Right lobe of liver (tissue), 6 donors: ENCODE data around the gene DPAGT1. TPM values are rescaled to one million over a fixed set of nuclear protein-coding genes. Genes with fewer than 3 reads are reported as not detected.

Experiments used
- ATAC-seq, 4 donors: fragments of 200-7000 bp; cut with Tn5 transposase; one replicate each; pipeline ENCODE4 v1.9.1; 2020; ENCODE audit warnings: mild to moderate bottlenecking in 4 of 4, moderate library complexity in 4 of 4
- DNase-seq, 3 donors: peaks; one replicate each; pipeline ENCODE4 v3.0.0-alpha.2; 2020
- H3K27ac ChIP-seq, 3 donors: fragments of 200-600 bp; one replicate each; pipeline ENCODE4 v1.8.0; 2022
- H3K27me3 ChIP-seq, 2 donors: fragments of 200-600 bp; one replicate each; pipeline ENCODE4 v1.8.0; 2022
- H3K36me3 ChIP-seq, 4 donors: fragments of 200-600 bp; sonication (generic) in 1 of 4; one replicate each; pipeline versions ENCODE4 v1.5.1 to v1.8.0; 2017 to 2022; ENCODE audit warnings: control low read depth in 1 of 4
- H3K4me1 ChIP-seq, 4 donors: fragments of 200-600 bp; sonication (generic) in 1 of 4; one replicate each; pipeline versions ENCODE4 v1.5.1 to v1.8.0; 2017 to 2022; ENCODE audit warnings: control low read depth in 1 of 4
- H3K4me3 ChIP-seq, 3 donors: fragments of 200-600 bp; one replicate each; pipeline ENCODE4 v1.8.0; 2022
- H3K9me3 ChIP-seq, 4 donors: fragments of 200-600 bp; sonication (generic) in 1 of 4; one replicate each; pipeline versions ENCODE4 v1.5.1 to v1.8.0; 2017 to 2022; ENCODE audit warnings: control low read depth in 1 of 4
- POLR2A ChIP-seq: fragments of 450-650 bp; IDR thresholded peaks from one replicate; pipeline ENCODE4 v1.6.1; 2017; ENCODE audit warnings: antibody characterized with exemption, mild to moderate bottlenecking
- WGBS: methylation state at CpG from one replicate; pipeline ENCODE4 v1.1.6; 2018; ENCODE audit warnings: low coverage, low lambda C conversion rate; ENCODE audit not compliant: insufficient coverage; ENCODE audit errors: missing lambda C conversion rate; 5-methylcytosine and 5-hydroxymethylcytosine counted together
- intact Hi-C, 2 donors: fragments of 100-400 bp; cut with DNase I; formaldehyde crosslinking; loops; one replicate each; pipeline versions ENCODE4 v1.11.2 to v1.14.1; 2022
- total RNA-seq, 6 experiments: library from RNA; depleted of rRNA in 2 of 6; stranded (reverse); fragments of >200 nt in 2 of 6; fragmentation: NEBNext Ultra II Directional in 3 of 6; extraction: Animal tissue kit (Norgen Biotek cat#: 25700) in 3 of 6; gene quantifications; one replicate each; pipeline versions ENCODE4 v1.1.0 to v1.2.4, GENCODE V29; 2016 to 2023
- TF ChIP-seq, protein P1 (sequence below), 4 donors: fragments of 200-600 bp in 3 of 4; fragments of 450-650 bp in 1 of 4; IDR thresholded peaks; one replicate each; pipeline versions ENCODE4 v1.5.1 to v1.8.0; 2016 to 2022; ENCODE audit warnings: antibody characterized with exemption in 4 of 4, mild to moderate bottlenecking in 2 of 4
- donor health status: DM: no; HTN: yes; CAD: no.
- donor health status: DM: no; HTN: no; CAD: no.
- donor health status: DM: no; HTN: no; CAD: no.
- donor health status: DM: no; HTN: yes; CAD: no.
- donor health status: DM: no; HTN: yes; CAD: no.

DPAGT1 gene
- total RNA-seq, 6 experiments from 2014 or later: 29.8 to 55.5 (median 41.6) TPM

DNA sequence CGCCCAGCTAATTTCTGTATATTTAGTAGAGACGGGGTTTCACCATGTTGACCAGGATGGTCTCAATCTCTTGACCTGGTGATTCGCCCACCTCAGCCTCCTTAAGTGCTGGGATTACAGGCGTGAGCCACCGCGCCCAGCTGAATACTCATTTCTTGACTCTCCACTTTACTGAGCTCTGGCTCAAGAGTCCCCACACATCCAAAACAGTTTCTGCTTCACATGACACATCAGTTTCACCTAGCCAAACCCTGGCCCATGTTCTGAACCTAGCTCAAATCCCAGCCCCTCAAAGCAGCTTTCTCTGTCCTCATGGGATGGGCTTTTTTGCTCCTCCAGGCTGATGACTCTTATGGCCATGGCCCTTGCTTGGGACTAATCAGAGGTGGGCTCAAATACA lies 54.4 kb downstream of the DPAGT1 start:
- Histone ChIP-seq H3K9me3 (no peaks in the 10 kb centered on the region), H3K27me3 (no peaks in the 10 kb centered on the region), H3K36me3 (peaks cover 11 to 74% (median 46%) of the 10 kb centered on the region in 4 donors), H3K4me1 (no peaks in the 10 kb centered on the region), H3K4me3 (no peak overlapping the region), H3K27ac (no peak overlapping the region)
- TF ChIP-seq, protein P1, sequence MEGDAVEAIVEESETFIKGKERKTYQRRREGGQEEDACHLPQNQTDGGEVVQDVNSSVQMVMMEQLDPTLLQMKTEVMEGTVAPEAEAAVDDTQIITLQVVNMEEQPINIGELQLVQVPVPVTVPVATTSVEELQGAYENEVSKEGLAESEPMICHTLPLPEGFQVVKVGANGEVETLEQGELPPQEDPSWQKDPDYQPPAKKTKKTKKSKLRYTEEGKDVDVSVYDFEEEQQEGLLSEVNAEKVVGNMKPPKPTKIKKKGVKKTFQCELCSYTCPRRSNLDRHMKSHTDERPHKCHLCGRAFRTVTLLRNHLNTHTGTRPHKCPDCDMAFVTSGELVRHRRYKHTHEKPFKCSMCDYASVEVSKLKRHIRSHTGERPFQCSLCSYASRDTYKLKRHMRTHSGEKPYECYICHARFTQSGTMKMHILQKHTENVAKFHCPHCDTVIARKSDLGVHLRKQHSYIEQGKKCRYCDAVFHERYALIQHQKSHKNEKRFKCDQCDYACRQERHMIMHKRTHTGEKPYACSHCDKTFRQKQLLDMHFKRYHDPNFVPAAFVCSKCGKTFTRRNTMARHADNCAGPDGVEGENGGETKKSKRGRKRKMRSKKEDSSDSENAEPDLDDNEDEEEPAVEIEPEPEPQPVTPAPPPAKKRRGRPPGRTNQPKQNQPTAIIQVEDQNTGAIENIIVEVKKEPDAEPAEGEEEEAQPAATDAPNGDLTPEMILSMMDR (IDR thresholded peaks at IDR 0.05): no peak
- TF ChIP-seq POLR2A: no peak
- WGBS: 82% methylated on average over 5 of the region's 6 CpGs
- intact Hi-C loops: no loop called here
- DNase-seq (no peak), ATAC-seq (no peak)

Other genes with a start within 250 kb of the DPAGT1 start
- gene CXCR5, start 218.0 kb downstream of the DPAGT1 start, total RNA-seq: under 1 TPM in 2 of 6 experiments, not detected in 4; 0.07 TPM
- 10 to 100 TPM; 10.2 to 22.5 (median 19.8) TPM for gene BCL9L, start 175.9 kb downstream of the DPAGT1 start, total RNA-seq
- gene UPK2, start 145.6 kb downstream of the DPAGT1 start, total RNA-seq: not detected
- not detected for gene FOXR1, start 130.1 kb downstream of the DPAGT1 start, total RNA-seq
- 10 to 100 TPM; 11.5 to 16.7 (median 13.0) TPM for gene CENATAC, start 103.7 kb downstream of the DPAGT1 start, total RNA-seq
- gene RPS25, start 83.5 kb downstream of the DPAGT1 start, total RNA-seq: 100 to 1,000 TPM; 326 to 822 (median 376) TPM
- 10 to 100 TPM; 17.2 to 46.3 (median 33.4) TPM for gene TRAPPC4, start 83.1 kb downstream of the DPAGT1 start, total RNA-seq
- gene SLC37A4, start 71.0 kb downstream of the DPAGT1 start, total RNA-seq: 100 to 1,000 TPM in 4 of 6 experiments, 10 to 100 TPM in 2; 78.5 to 177 (median 147) TPM
- gene HYOU1, start 44.6 kb downstream of the DPAGT1 start, total RNA-seq: 100 to 1,000 TPM; 107 to 202 (median 171) TPM
- gene VPS11, start 34.0 kb downstream of the DPAGT1 start, total RNA-seq: 10 to 100 TPM in 4 of 6 experiments, 1 to 10 TPM in 2; 8.5 to 18.3 (median 11.3) TPM
- 10 to 100 TPM; 11.3 to 35.3 (median 14.6) TPM for gene HMBS, start 17.0 kb downstream of the DPAGT1 start, total RNA-seq
- 1 to 10 TPM; 5.4 to 9.7 (median 6.5) TPM for gene C2CD2L, start 5.5 kb upstream of the DPAGT1 start, total RNA-seq
- 10 to 100 TPM in 4 of 6 experiments, 1 to 10 TPM in 2; 6.4 to 13.6 (median 10.7) TPM for gene HINFP, start 19.7 kb upstream of the DPAGT1 start, total RNA-seq
- gene ABCG4, start 47.2 kb upstream of the DPAGT1 start, total RNA-seq: under 1 TPM in 4 of 6 experiments, not detected in 2; 0.04 to 0.22 (median 0.09) TPM
- gene NLRX1, start 66.9 kb upstream of the DPAGT1 start, total RNA-seq: 10 to 100 TPM in 4 of 6 experiments, 1 to 10 TPM in 2; 8.1 to 13.2 (median 10.9) TPM
- gene NHERF4, start 83.6 kb upstream of the DPAGT1 start, total RNA-seq: under 1 TPM in 1 of 6 experiments, not detected in 5; 0.32 TPM
- 1 to 10 TPM; 3.1 to 7.1 (median 4.6) TPM for gene CBL, start 104.5 kb upstream of the DPAGT1 start, total RNA-seq
- gene MCAM, start 215.3 kb upstream of the DPAGT1 start, total RNA-seq: 10 to 100 TPM in 4 of 6 experiments, 1 to 10 TPM in 2; 1.8 to 28.7 (median 12.5) TPM
- gene RNF26, start 232.7 kb upstream of the DPAGT1 start, total RNA-seq: 10 to 100 TPM; 12.9 to 18.1 (median 15.1) TPM
- gene C1QTNF5, start 239.0 kb upstream of the DPAGT1 start, total RNA-seq: 1 to 10 TPM; 2.8 to 6.3 (median 4.8) TPM
- gene MFRP, start 244.9 kb upstream of the DPAGT1 start, total RNA-seq: not detected